Activated naive CD4-positive, alpha-beta T cell (primary cell): ENCODE measurements around the gene NFYC.

Experiments used
- DNase-seq, 4 experiments: peaks; one replicate each; lab custom pipeline; 2025; lab: John Stamatoyannopoulos, UW

Gene NFYC

DNA sequence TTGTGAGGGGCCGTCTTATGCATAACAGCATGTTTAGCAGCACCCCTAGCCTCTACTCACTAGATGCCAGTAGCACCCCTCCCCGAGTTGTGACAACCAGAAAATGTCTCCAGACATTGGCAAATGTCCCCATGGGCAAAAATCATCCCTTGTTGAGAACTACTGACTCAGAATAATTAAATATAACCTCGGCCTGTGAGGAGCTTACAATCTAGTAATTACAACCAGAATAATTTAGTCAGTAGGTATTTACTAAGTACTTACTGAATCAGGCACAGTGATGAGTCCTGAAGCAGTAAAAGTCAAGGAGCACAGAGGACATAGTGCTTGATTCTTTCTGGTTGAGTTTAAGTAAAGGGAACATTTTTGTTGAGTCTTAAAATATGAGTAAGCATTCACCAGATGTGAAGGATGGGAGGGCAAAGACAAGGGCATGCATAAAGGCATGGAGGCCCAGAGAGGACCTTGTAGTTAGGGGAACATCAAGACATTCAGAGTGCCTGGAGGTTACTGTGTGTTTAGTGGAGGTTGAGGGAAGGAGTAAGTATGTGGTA is 48.0 kb downstream of the NFYC start:
- no peak for DNase-seq

DNA sequence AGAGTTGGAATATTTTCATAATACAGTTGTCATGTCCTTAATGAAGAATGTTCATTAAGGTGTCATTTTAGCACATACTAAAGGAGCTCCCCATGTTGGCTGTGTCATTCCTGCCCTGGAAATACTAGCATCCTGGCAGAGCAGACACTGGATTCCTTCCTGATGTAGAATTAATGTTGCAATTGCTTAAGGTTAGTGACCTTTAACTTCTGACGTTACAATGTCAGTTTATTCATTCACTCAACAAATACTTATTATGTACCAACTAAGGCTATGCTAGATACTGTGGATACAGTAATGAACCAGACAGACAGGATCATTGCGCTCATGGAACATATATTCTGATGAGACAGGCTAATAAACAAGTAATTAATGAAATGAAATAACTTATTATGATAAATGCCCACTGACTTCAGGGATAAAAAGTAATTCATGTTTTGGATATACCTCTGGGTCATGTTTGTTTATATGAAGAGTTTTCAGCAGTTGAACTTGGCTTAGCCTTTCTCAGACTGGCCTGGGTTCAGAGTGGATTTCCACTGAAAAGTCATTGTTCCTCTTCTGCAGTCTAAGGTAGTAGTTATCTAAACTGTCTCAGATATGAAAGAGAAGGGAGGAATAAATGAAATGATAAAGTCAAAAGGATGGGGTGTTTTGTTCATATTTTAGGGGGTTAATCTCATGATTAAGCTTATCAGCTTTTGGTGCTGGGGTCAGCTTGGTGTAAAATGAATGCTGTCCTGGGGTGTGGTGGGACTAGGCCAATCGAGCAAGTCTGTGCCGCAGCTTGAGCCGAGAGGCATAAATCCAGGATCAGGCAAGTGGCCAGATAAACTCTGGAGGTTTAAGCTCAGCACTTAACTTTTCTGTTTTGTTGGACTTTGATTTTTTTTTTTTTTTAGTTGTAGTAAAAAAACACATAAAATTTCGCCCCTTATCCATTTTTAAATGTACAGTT is 48.8 kb downstream of the NFYC start:
- no peak for DNase-seq

DNA sequence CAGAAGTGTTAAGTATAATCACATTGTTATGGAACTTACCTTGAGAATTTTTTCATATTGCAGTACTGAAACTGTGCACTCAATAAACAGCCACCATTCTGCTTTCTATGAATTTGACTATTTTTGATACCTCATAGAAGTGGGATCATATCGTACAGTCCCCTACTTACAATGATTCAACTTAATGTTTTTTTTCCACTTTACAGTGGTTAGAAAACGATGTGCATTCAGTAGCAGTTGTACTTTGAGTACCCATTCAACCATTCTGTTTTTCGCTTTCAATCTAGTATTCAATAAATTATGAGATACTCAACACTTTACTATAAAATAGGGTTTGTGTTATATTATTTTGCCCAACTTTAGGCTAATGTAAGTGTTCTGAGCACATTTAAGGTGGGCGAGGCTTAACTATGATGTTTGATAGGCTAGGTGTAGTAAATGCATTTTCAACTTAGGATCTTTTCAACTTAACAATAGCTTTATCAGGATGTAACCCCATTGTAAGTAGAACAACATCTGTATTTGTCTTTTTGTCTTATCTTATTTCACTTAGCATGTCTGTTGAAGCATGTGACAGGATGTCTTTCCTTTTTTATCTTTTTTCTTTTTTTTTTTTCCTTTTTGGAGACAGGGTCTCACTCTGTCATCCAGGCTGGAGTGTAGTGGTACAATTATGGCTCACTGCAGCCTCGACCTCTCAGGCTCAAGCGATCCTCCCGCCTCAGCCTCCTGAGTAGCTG is 49.7 kb downstream of the NFYC start:
- DNase-seq = no peak

DNA sequence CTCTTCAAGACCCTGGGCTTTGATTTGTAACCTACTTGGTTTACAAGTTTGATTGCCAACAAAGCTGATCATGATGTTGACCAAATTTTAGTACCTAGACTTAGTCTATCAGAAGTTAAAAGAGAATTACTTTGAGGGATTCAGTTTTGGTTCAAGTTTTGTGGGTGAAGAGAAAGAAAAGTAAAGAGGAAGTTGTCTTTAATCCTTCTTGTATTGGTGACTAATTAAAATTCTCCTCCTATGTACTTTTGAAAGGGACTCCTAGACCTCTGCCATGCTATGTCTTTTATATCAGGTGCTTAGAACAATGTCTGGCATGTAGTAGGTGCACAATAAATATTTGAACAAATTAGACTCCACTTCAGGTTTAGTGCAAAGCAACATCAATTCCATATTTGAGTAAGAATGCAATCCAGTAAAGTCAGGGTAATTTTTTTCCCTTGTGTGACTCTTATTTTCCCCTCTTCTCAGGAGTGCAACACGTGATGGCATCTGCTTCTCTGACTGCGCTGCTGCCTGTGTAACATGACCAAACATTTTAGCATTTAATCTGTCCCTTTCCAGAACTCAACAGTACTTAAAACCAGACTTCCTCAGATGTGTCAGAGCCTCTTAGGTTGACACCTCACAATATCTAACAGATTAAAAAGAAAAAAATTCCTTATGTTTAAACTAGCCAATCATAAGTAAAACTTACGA is 51.0 kb downstream of the NFYC start:
- DNase-seq = no peak

DNA sequence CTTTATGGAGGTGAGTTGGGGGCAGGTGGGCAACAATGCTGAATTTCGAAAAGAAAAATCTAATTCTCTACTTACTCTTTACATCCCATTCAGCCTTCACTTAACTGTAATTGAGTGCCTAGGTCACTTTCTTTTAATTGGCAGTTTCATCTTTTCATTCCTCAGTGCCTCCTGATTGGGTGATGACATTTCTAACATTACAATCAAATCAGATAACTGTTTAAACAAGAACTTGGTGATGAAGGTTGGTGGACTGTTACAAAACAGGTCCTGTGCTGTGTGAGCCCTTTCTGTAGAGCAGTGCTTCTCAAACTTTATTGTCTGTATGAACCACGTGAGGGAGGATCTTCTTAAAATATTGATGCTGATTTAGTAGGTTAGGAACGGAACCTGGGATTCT is 51.9 kb downstream of the NFYC start:
- no peak for DNase-seq

DNA sequence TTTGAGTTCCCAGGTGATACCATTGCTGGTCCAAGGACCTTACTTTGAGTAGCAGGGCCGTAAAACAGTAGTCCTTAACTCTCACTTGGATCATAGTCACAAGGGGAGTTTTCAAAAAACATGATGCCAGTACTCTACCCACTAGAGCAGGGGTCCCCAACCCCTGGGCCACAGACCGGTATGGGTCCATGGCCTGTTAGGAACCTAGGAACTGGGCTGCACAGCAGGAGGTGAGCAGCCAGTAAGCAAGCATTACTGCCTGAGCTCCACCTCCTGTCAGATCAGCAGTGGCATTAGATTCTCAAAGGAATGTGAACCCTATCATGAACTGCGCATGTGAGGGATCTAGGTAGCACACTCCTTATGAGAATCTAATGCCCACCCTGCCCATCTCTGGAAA is 52.4 kb downstream of the NFYC start:
- no peak for DNase-seq

DNA sequence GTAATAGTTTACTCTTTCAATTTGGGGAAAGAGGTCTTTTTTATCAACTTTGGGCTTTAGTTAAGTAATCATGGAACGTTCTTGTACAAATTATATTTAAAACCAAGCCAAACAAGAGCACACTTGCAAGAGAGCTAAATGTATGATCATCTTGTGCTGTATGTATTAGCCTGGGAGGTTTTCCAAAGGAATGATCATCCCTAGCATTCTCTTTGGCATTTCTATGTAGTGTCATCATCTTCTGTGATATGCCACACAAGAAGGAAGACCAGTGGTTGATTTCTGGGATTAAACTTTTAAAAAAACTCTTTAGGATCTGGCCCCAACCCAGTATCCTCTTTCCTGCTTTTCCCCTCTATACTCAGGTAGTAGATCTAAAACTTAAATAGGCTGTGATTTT is 53.7 kb downstream of the NFYC start:
- no peak for DNase-seq

DNA sequence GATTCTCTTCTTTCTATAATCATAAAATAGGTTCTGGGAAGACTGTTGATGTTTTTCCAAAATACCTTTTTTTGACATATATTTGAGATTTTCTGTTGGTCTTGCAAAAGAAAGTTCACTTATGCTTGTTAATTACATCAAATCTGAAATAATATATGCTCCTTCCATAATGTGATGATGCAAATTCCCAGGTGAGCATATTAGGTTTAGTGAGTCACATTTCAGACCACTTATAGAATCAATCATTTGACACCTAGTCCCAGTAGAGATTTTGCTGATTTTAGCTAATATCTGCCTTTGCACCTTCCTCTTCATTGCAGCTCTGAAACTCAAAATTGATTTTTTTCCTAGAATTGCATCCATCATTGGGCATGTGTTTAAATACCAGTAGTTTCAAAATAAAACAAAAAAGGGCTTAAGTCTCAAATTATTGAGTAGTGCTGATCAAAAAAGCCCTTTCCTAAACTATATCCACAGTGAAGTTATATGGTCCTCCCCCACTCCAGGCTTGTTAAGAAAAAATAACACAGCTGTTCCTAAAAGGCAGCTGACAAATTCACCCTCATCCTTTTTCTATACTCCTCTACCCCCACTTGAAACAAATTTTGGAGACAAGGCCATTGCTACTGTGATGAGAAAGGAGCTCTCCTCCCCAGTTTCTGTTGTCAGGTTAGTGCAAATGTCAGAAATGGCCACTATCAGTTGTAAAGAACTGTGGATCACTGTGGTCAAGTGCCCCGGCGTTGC is 55.0 kb downstream of the NFYC start:
- no peak for DNase-seq

DNA sequence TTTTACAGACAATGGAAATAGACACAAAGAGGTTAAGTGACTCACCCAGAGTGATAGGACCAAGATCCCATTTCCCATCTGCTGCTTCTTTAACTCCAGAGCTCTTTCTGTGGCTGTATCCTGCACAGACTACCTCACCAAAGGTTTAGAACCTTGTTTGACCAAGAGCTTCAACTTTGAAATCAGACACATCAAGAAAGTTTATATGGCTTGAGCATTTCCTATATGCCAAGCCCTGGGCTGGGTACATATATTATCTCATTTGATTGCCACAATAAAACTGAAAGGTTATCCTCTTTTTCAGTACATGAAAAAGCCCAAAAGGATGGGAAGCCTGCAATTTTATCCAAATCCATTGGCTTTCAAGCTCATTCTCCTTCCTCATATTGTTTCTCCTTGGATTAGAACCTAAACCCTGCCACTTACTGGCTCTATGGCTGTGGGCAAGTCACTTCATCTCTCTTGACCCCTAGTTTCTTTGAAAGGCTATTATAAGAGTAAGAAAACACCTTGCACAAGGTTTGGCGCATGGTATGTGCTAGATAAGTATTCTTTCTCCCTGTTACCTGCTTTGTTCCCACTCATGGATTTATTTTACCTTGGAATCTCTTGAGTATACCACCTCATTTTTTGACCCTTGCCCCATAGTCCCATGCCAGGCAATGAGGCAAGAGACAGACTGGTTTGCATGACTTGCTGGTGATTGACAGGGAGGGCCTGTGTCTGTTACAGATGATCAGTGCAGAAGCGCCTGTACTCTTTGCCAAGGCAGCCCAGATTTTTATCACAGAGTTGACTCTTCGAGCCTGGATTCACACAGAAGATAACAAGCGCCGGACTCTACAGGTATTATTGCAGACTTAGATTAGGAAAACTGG is 57.6 kb downstream of the NFYC start:
- DNase-seq = no peak

DNA sequence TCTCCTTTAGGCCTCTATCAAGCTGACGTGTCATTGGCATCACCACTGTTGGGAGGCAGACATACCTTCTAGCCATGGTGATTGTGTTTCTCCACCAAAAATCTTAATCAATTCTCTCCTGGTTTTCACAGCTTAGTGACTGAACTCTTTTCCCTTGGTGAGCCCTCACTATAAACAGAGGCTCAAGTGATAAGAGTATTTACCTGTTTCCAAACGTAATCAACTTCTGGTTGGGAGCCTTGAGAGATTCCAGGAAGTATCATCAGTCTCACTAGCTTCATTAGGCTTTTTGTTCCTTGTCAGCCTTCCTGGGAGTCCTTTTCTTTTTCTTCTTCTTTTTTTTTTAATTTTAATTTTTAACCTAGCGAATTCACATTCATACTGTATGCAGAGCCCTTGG is 58.3 kb downstream of the NFYC start:
- no peak for DNase-seq

DNA sequence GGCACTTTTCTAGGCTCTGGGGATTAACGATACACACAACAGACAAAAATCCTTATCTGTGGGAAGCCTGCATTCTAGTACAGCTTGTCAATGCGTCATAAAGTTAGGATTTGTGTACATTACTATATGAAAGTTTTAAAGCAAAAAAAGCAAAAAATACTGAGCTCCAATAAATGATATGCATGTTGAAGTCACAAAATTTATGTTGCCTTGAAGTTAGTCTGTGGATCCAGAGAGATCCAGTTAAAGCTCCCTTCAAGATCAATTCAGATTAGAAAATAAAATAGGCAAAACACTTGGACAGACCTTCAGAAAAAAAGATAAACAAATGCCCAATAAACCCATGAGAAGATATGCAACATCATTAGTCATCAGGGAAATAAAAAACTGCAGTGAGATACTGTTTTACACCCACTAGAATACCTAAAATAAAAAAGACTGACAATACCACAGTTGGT is 59.0 kb downstream of the NFYC start:
- DNase-seq = no peak

DNA sequence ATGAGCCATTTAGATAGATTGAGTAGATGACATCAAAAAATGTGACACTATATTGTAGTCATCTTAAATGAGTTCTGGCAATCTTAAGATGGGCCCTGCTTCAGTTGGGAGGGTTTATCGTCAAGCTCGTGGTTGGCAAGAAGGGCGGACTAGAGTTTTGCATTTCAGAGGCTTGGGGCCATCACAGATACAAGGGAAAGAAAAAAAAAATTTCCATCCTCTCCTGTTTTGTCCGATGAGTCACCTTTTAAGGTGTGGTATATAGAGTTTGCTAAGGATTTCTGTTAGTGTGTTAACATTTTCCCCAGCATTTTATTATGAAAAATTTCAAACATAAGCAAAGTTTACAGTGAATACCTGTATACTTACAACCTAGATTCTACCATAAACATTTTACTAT is 60.3 kb downstream of the NFYC start:
- no peak for DNase-seq

DNA sequence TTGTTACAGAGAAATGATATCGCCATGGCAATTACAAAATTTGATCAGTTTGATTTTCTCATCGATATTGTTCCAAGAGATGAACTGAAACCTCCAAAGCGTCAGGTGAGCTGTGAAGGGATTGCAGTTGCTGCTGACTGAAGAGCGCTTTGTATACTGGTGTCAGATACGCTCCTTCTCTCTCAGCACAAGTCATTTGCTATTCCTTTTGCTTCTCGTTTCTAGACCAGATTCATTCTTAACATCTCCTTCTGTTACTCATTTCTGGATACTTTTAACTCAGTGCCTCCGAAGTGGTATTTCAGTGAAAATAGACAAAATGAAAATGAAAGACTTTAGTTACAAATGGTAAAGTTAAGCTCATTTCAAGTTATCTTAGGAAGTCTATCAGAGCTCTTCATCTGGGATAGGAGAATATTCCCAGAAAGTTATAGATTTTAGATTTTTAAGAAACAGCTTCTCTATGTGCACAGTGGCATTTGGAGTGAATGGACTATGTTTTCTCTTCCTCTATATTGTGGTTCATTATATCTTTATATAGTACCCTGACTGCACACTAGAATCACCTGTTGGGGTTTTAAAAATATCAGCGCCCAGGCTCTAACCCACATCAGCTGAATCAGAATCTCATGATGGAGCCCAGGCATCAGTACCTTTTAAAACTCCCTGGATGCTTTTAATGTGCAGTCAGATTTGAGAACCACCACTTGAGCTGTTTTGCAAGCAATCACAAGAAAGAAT is 61.8 kb downstream of the NFYC start:
- DNase-seq = no peak

DNA sequence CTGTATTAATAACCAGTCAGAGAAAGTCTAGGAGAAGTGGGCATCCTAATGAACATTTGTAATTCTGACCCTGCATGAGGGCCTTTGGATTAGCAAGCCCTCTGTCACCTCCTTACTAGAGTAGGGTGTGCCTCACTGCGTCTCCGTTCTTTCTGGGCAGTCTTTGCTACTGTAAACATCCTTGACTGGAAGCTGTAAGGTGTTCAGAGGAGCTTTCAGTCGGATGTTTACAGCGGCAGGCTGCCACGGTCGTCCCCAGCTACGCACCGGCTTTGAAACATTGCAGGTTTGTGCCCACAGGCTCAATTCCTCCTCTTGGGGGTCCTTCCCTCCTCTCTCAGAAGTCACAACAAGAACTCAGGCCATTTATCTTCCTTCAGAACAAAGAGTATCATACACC is 62.7 kb downstream of the NFYC start:
- no peak for DNase-seq

DNA sequence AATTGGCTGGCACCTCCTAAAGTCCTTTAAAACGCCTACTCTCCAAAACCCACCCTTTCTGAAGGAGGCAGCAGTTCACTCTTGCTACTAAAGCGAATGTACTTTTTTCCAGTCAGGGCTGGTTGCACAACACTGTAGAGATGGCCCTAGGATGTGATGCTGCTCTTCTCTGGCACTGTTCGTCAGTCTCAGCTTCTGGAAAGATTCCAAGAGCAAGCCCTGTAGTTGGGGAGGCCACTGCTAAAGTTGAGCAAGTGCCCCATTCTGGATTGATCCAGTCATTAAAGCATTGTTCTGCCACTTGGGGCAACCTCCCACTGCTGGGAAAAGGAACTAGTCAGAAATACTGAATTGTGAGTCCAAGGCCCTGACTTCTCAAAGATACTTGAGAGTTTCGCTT is 63.6 kb downstream of the NFYC start:
- no peak for DNase-seq

DNA sequence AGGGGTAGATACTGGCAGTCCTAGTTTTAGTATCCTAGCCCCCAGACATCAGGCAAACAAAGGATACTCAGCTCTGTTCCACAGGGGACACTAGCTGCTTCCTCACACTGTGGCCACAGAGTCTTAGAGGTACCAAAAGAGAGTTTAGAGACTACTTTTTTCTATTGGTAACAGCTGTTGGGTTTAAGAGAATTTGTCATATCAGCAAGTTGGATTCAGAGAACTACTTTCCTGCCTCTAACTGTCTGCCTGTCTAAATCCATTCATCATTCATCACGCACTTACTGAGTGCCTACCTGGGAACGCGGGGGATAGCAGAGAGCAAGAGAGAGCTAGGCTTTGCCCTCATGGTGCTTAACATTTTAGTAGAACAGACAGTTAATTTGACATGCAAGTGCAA is 65.0 kb downstream of the NFYC start:
- no peak for DNase-seq

DNA sequence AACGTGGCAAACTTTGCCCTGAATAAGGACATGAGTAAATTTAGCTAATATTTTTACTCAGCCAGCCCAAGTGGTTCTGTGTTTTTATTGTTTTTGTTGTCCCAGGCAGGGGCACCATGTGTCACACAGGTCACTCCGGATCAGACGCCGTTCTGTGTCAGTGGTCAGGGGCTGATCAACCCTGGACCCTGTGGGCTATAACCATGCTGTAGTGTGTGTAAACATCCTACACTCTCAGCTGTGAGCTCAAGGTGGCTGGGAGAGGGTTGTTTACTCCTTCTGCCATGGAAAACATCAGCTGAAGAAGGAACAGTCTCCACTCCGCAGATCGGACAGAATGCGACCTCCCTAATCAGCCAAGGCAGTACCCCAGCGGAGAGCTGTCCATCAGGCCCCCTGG is 65.6 kb downstream of the NFYC start:
- DNase-seq = no peak

DNA sequence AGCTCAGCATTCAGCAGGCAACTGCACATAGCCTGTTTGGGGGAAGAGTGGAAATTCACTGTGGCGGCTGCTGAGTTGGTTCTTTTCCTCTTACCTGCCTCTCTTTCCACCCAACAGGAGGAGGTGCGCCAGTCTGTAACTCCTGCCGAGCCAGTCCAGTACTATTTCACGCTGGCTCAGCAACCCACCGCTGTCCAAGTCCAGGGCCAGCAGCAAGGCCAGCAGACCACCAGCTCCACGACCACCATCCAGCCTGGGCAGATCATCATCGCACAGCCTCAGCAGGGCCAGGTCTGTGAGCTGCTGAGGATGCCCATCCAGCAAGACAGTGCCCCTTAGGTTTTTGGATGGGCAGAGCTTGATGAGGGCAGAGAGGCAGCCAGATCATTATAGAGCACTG is 66.5 kb downstream of the NFYC start:
- DNase-seq = no peak

DNA sequence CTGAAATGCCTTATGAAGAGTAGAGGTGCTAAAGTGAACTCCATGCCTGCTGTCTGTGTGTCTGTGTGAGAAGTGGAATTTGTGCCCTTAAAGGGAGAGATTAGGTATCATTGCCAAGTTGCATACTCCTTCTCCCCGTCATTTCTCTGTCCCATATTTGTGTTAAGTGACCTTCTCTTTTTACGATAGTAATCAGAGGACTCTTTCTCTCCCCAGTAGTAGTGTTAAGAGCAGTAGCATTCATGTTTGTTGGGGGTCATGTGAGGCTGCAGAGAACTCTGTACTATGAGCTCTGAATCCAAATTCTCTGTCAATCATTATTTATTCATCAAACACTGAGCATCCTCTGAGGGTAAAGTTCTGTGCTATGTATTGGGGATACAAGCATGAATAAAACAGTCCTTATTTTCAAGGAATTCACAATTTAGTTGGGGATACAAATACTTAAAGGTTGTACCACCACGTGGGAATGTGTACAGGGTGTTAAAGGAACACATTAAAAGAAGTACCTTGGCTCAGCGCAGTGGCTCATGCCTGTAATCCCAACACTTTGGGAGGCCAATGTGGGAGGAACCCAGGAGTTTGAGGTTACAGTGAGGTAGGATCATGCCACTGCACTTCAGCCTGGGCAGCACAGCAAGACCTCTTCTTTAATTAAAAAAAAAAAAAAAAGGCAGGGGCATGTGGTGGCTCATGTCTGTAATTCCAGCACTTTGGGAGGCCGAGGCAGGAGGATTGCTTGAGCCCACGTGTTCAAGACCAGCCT is 67.3 kb downstream of the NFYC start:
- no peak for DNase-seq
